ENCODE measurements around the gene IL22RA2.

GRCh38 chr6:137173501-137173900, at the start of gene IL22RA2:
- TF ChIP-seq EZH2 (IDR thresholded peaks at IDR 0.05; ENCODE audit: borderline replicate concordance, low read depth, low read length, poor library complexity, severe bottlenecking) (no peak), CTCF (conservative IDR thresholded peaks at IDR 0.05; ENCODE audit: low read depth, low read length) (no peak)
